Nephron (organoid): ENCODE data around the gene PPP1R12B.

Experiments
- H3K27ac Mint-ChIP-seq, 3 experiments: 2 replicates each; pipeline ENCODE4 v1.8.0; 2020; ENCODE audit warnings: mixed read lengths in 3 of 3, mild to moderate bottlenecking in 2 of 3, moderate library complexity in 1 of 3
- H3K27me3 Mint-ChIP-seq: 2 replicates; pipeline ENCODE4 v1.8.0; 2021; ENCODE audit warnings: low read depth, mild to moderate bottlenecking, moderate library complexity, mixed read lengths
- H3K36me3 Mint-ChIP-seq: 2 replicates; pipeline ENCODE4 v1.8.0; 2020; ENCODE audit warnings: low read depth, mixed read lengths
- H3K4me1 Mint-ChIP-seq: 2 replicates; pipeline ENCODE4 v1.8.0; 2020; ENCODE audit warnings: mixed read lengths
- H3K4me3 Mint-ChIP-seq, 3 experiments: 2 replicates each; pipeline ENCODE4 v1.8.0; 2020; ENCODE audit warnings: mild to moderate bottlenecking in 3 of 3, mixed read lengths in 3 of 3, moderate library complexity in 2 of 3
- H3K9me3 Mint-ChIP-seq: 2 replicates; pipeline ENCODE4 v1.8.0; 2020; ENCODE audit warnings: mixed read lengths
- CTCF ChIP-seq, 3 experiments: fragments of 200-600 bp; sonication (generic); IDR thresholded peaks; one replicate each; pipeline ENCODE4 v1.5.0; 2021; ENCODE audit warnings: antibody characterized with exemption in 3 of 3; ENCODE audit not compliant: unreplicated experiment in 3 of 3

PPP1R12B gene

GRCh38 chr1:202317941-202318925, 30.3 kb upstream of the PPP1R12B start:
- Mint-ChIP-seq H3K9me3 (no peaks in the 10 kb centered on the region), H3K27me3 (peaks cover 31% of the 10 kb centered on the region), H3K27ac (no peak overlapping the region), H3K36me3 (no peaks in the 10 kb centered on the region), H3K4me3 (no peak overlapping the region), H3K4me1 (peaks cover 6% of the 10 kb centered on the region)
- no peak for TF ChIP-seq CTCF (IDR thresholded peaks at IDR 0.05; ENCODE audit: unreplicated experiment in 3 of 3)

GRCh38 chr1:202319381-202320080, 29.0 kb upstream of the PPP1R12B start:
- no peak overlapping the region for H3K4me3 Mint-ChIP-seq
- H3K36me3 Mint-ChIP-seq: no peaks in the 10 kb centered on the region
- peaks cover 16% of the 10 kb centered on the region for H3K4me1 Mint-ChIP-seq
- peaks cover 23% of the 10 kb centered on the region for H3K27me3 Mint-ChIP-seq
- no peaks in the 10 kb centered on the region for H3K9me3 Mint-ChIP-seq
- H3K27ac Mint-ChIP-seq: no peak overlapping the region
- TF ChIP-seq CTCF (IDR thresholded peaks at IDR 0.05; ENCODE audit: unreplicated experiment in 3 of 3): no peak

- Mint-ChIP-seq H3K36me3 (no peaks in the 10 kb centered on the region), H3K27ac (no peak overlapping the region), H3K9me3 (no peaks in the 10 kb centered on the region), H3K4me3 (no peak overlapping the region), H3K27me3 (peaks cover 23% of the 10 kb centered on the region), H3K4me1 (peaks cover 16% of the 10 kb centered on the region)
- no peak for TF ChIP-seq CTCF (IDR thresholded peaks at IDR 0.05; ENCODE audit: unreplicated experiment in 3 of 3)
Observed at GRCh38 chr1:202320081-202320405, 28.5 kb upstream of the PPP1R12B start.

GRCh38 chr1:202323731-202324130, 24.8 kb upstream of the PPP1R12B start:
- Mint-ChIP-seq H3K4me3 (no peak overlapping the region), H3K27me3 (peaks cover 11% of the 10 kb centered on the region), H3K4me1 (peaks cover 11% of the 10 kb centered on the region), H3K27ac (no peak overlapping the region), H3K36me3 (no peaks in the 10 kb centered on the region), H3K9me3 (no peaks in the 10 kb centered on the region)
- no peak for TF ChIP-seq CTCF (IDR thresholded peaks at IDR 0.05; ENCODE audit: unreplicated experiment in 3 of 3)

- Mint-ChIP-seq H3K4me3 (no peak overlapping the region), H3K9me3 (no peaks in the 10 kb centered on the region), H3K36me3 (peaks cover 2% of the 10 kb centered on the region), H3K27ac (no peak overlapping the region), H3K27me3 (peaks cover 11% of the 10 kb centered on the region), H3K4me1 (peaks cover 11% of the 10 kb centered on the region)
- TF ChIP-seq CTCF (IDR thresholded peaks at IDR 0.05; ENCODE audit: unreplicated experiment in 3 of 3): no peak
Observed at GRCh38 chr1:202324646-202325045, 23.9 kb upstream of the PPP1R12B start.
